C4-2B (cell line): ENCODE data around the gene MCM3.

Experiments
- ZFX ChIP-seq: fragments of 450-650 bp; IDR thresholded peaks from 2 replicates; pipeline ENCODE4 v1.6.1; 2017
- TF ChIP-seq, protein P1 (sequence below): fragments of 450-650 bp; conservative IDR thresholded peaks from 2 replicates; pipeline ENCODE4 v1.5.1; 2017; ENCODE audit warnings: mild to moderate bottlenecking

DNA sequence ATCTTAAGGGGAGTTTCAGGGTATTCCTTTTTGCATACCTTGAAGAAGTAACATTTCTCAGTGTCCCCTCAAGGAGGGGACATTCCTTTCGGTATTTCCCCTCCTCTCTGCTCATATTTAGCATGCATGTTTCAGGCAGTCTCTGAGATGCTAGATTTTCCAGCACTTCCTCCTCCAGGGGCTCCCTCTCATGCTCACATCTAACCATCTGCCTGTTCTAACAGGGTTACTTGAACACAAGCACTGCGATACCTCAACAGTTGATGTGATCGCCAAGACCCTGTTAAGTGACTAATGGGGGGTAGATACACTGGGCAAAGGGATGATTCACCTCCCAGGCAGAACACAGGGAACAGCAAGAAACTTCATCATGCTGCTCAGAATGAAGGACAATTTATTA, 12.9 kb upstream of the MCM3 start:
- TF ChIP-seq, protein P1, sequence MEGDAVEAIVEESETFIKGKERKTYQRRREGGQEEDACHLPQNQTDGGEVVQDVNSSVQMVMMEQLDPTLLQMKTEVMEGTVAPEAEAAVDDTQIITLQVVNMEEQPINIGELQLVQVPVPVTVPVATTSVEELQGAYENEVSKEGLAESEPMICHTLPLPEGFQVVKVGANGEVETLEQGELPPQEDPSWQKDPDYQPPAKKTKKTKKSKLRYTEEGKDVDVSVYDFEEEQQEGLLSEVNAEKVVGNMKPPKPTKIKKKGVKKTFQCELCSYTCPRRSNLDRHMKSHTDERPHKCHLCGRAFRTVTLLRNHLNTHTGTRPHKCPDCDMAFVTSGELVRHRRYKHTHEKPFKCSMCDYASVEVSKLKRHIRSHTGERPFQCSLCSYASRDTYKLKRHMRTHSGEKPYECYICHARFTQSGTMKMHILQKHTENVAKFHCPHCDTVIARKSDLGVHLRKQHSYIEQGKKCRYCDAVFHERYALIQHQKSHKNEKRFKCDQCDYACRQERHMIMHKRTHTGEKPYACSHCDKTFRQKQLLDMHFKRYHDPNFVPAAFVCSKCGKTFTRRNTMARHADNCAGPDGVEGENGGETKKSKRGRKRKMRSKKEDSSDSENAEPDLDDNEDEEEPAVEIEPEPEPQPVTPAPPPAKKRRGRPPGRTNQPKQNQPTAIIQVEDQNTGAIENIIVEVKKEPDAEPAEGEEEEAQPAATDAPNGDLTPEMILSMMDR = no peak
- no peak for TF ChIP-seq ZFX
